Measurements from ENCODE around the gene PCDHGB1. TPM values are rescaled to one million over a fixed set of nuclear protein-coding genes. Genes with fewer than 3 reads are reported as not detected.
A peak's percentile ranks its signal among the peaks of the same experiment; 100 is the strongest.
"Not testable (repeated sequence)": the region's sequence is repeated elsewhere in the genome, so short reads cannot be mapped to it uniquely, and the experiment has no call there.

Gene PCDHGB1
- total RNA-seq, 2 donors from 2014 or later, result 1.4 to 6.6 TPM

DNA sequence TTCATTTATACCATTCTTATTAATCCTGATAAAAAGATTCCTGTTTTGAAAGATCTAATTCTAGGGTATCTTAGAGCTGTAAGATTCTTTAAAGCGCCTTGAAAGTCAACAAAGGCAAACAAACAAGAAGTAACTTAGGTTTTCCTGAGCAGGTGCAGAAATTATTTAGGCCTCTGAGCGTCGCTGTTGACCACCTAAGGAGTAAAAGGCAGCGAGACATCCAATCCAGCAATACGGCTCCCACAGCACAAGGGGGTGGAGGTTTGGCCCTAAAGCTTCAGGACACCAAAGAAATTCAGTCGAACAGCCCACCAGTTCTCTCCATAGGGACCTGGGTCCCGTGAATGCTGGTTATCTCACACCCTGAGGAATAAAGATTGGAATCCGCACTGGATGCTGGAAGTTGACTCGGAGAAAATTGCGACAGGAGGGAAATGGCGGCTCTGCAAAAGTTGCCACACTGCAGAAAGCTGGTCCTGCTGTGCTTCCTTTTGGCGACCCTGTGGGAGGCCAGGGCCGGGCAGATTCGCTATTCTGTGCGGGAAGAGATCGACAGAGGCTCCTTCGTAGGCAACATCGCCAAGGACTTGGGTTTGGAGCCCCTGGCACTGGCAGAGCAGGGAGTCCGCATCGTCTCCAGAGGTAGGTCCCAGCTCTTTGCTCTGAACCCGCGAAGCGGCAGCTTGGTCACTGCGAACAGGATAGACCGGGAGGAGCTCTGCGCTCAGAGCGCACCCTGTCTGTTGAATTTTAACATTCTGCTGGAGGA is 11.2 kb upstream of the PCDHGB1 start, which contains the start of gene PCDHGA2:
Gene PCDHGA2, plus strand, starts transcription at position 223 of the 769 bp plus-strand sequence.
- WGBS, 2 experiments (ENCODE audit: insufficient coverage in 1 of 2, insufficient read length in 1 of 2), result 78 to 88% methylated on average over 19 to 27 of the region's 27 CpGs
- H3K27me3 ChIP-seq (ENCODE audit: control insufficient read depth, insufficient read depth, low read length, poor library complexity, severe bottlenecking), result no peaks in the 10 kb centered on the region
- Mint-ChIP-seq H3K27ac (peak within 1 kb of the TSS; percentile 55), H3K9me3 (peaks cover 47% of the 10 kb centered on the region), H3K27me3 (ENCODE audit: insufficient read depth) (peaks cover 19% of the 10 kb centered on the region), H3K4me3 (peak within 1 kb of the TSS; percentile 46), H3K4me1 (no peaks in the 10 kb centered on the region), H3K36me3 (ENCODE audit: low read depth) (peaks cover 8% of the 10 kb centered on the region)
- H3K4me3 ChIP-seq (ENCODE audit: low read length), result no peak within 1 kb of the TSS
- TF ChIP-seq, protein P1, sequence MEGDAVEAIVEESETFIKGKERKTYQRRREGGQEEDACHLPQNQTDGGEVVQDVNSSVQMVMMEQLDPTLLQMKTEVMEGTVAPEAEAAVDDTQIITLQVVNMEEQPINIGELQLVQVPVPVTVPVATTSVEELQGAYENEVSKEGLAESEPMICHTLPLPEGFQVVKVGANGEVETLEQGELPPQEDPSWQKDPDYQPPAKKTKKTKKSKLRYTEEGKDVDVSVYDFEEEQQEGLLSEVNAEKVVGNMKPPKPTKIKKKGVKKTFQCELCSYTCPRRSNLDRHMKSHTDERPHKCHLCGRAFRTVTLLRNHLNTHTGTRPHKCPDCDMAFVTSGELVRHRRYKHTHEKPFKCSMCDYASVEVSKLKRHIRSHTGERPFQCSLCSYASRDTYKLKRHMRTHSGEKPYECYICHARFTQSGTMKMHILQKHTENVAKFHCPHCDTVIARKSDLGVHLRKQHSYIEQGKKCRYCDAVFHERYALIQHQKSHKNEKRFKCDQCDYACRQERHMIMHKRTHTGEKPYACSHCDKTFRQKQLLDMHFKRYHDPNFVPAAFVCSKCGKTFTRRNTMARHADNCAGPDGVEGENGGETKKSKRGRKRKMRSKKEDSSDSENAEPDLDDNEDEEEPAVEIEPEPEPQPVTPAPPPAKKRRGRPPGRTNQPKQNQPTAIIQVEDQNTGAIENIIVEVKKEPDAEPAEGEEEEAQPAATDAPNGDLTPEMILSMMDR (conservative IDR thresholded peaks at IDR 0.05), result peak; percentile 78
- H3K9ac ChIP-seq (ENCODE audit: extremely low read depth, low read length, poor library complexity, severe bottlenecking), result no peak within 1 kb of the TSS
- peak; percentile 75 for DNase-seq
- no peak within 1 kb of the TSS for H3K27ac ChIP-seq (ENCODE audit: low read depth, low read length)
- no peaks in the 10 kb centered on the region for H3K36me3 ChIP-seq (ENCODE audit: control insufficient read depth, insufficient read depth, low read length)
- H3K9me3 ChIP-seq (ENCODE audit: control insufficient read depth, low read length), result peaks cover under 1% of the 10 kb centered on the region
- no peaks in the 10 kb centered on the region for H3K4me1 ChIP-seq (ENCODE audit: control insufficient read depth, insufficient read depth, low read length)

DNA sequence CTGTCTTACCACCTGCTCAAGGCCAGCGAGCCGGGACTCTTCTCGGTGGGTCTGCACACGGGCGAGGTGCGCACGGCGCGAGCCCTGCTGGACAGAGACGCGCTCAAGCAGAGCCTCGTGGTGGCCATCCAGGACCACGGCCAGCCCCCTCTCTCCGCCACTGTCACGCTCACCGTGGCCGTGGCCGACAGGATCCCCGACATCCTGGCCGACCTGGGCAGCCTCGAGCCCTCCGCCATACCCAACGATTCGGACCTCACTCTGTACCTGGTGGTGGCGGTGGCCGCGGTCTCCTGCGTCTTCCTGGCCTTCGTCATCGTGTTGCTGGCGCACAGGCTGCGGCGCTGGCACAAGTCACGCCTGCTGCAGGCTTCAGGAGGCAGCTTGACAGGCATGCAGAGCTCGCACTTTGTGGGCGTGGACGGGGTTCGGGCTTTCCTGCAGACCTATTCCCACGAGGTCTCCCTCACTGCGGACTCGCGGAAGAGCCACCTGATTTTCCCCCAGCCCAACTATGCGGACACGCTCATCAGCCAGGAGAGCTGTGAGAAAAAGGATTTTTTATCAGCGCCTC is 9.0 kb upstream of the PCDHGB1 start:
- not testable (repeated sequence) for H3K4me1 ChIP-seq (ENCODE audit: control insufficient read depth, insufficient read depth, low read length); H3K9ac ChIP-seq (ENCODE audit: extremely low read depth, low read length, poor library complexity, severe bottlenecking); H3K36me3 ChIP-seq (ENCODE audit: control insufficient read depth, insufficient read depth, low read length); H3K27ac ChIP-seq (ENCODE audit: low read depth, low read length); DNase-seq; H3K4me3 Mint-ChIP-seq; H3K27ac Mint-ChIP-seq; H3K27me3 ChIP-seq (ENCODE audit: control insufficient read depth, insufficient read depth, low read length, poor library complexity, severe bottlenecking); H3K4me3 ChIP-seq (ENCODE audit: low read length); H3K4me1 Mint-ChIP-seq
- H3K36me3 Mint-ChIP-seq (ENCODE audit: low read depth), result peaks cover 14% of the 10 kb centered on the region
- H3K9me3 ChIP-seq (ENCODE audit: control insufficient read depth, low read length), result peaks cover 19% of the 10 kb centered on the region
- peaks cover 64% of the 10 kb centered on the region for H3K9me3 Mint-ChIP-seq
- H3K27me3 Mint-ChIP-seq (ENCODE audit: insufficient read depth), result peaks cover 22% of the 10 kb centered on the region
- WGBS, 2 experiments (ENCODE audit: insufficient coverage in 1 of 2, insufficient read length in 1 of 2), result 94 to 97% methylated on average over 20 to 43 of the region's 45 CpGs

DNA sequence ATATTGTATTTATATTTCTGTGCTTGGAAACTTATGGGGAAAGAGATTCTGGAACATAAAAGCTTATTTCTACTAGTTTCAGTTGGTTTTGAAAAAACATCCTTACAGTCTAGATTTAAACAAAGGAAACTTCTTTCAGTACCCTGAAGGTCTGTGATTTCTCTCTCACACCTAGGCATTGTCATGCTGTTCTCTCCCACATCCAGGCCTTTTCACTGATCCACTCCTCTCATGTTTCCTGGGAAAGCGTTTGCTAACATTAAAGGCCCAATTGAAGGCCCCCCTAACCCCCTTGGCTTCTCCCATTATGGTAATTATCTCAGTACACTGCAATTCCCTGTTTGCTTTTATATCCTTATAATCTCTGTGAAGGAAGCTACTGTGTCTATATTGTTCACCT is 7.1 kb upstream of the PCDHGB1 start:
- Mint-ChIP-seq H3K27ac (no peak overlapping the region), H3K27me3 (ENCODE audit: insufficient read depth) (peaks cover 11% of the 10 kb centered on the region), H3K4me1 (no peaks in the 10 kb centered on the region), H3K9me3 (peaks cover 74% of the 10 kb centered on the region), H3K36me3 (ENCODE audit: low read depth) (peaks cover 22% of the 10 kb centered on the region), H3K4me3 (no peak overlapping the region)
- no peak overlapping the region for H3K9ac ChIP-seq (ENCODE audit: extremely low read depth, low read length, poor library complexity, severe bottlenecking)
- no peak overlapping the region for H3K27ac ChIP-seq (ENCODE audit: low read depth, low read length)
- no peak for DNase-seq
- no peaks in the 10 kb centered on the region for H3K36me3 ChIP-seq (ENCODE audit: control insufficient read depth, insufficient read depth, low read length)
- H3K4me1 ChIP-seq (ENCODE audit: control insufficient read depth, insufficient read depth, low read length), result no peaks in the 10 kb centered on the region
- TF ChIP-seq, protein P1 (conservative IDR thresholded peaks at IDR 0.05), result no peak
- no peaks in the 10 kb centered on the region for H3K27me3 ChIP-seq (ENCODE audit: control insufficient read depth, insufficient read depth, low read length, poor library complexity, severe bottlenecking)
- H3K4me3 ChIP-seq (ENCODE audit: low read length), result peak overlapping the region; percentile 77
- 84% methylated on average over 1 of the region's 1 CpG; no CpG with 5 or more reads in 1 of the 2 experiments for WGBS, 2 experiments (ENCODE audit: insufficient coverage in 1 of 2, insufficient read length in 1 of 2)
- peaks cover 32% of the 10 kb centered on the region for H3K9me3 ChIP-seq (ENCODE audit: control insufficient read depth, low read length)

All from endodermal cell (in vitro differentiated cells).